ENCODE measurements around the gene GALNT7.

The GALNT7 gene

DNA sequence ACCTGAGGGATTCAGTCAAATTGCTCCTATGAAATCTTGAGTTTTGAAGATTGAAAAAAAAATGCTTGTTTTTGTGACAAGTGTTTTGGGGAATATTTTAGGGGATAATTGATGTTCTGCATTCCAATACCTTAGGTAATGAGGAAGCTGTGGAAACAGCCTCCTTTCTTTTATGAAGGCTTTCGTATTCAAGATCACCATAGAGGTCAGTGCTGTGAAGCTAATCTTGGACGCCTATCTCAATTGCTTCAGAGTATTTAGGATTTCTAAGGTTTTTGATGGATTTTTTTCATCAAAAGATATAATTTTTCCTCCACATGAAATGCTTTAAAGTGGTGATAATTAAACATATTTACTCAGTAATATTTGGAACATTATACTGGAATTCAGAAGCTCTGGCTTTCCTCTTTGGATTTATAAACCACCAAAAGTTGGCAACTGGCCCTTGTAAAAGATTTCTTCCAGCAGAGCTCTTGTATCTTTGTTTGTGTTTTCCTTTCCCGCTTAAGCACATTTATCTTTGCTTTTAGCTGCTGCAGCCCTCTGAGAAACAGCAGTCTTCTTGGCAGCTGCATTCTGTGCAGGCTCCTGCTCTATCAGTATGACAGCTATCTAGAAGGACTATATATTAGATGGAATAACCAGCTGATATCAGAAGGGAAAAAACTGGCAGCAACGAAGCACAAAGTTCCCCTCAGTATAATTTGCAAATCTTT, 101.9 kb downstream of the GALNT7 start:
- no peak for DNase-seq

DNA sequence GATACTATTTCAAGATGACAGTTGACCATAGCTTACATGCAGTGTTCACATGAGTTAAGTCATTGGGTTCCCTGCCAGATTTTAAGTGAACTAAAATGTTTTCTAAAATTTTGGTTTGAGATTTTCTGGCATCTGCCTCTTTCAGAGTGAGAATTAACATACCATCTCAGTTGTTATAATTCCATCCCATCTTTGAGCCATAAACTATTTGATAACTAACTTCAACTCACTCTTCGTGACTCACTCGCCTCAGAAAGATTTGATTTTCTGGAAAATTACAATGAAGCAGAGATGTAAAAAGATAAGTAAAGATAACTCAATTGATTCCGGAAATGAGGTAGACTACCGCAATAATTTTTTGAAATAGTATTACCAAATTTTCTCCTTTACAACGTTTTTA, 103.7 kb downstream of the GALNT7 start:
- no peak for DNase-seq

DNA sequence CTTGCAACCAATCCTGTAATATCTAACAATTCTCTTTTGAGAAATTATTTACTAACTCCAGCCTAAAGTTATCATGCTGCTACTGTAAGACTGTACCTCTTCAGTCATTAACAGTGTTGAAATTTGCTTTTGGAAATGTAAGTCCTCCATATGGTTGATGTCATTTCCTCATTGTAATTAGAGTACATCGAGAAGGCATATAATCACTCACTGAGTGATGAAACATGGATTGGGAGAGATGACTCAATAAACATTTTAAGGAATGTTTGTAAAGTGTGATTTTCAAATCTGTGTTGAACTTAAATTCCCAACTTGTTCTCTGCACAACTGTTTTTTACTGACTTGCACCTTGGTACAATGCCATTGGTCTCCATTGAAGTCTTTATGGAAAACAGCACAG, 104.4 kb downstream of the GALNT7 start:
- peak; percentile 33 for DNase-seq

DNA sequence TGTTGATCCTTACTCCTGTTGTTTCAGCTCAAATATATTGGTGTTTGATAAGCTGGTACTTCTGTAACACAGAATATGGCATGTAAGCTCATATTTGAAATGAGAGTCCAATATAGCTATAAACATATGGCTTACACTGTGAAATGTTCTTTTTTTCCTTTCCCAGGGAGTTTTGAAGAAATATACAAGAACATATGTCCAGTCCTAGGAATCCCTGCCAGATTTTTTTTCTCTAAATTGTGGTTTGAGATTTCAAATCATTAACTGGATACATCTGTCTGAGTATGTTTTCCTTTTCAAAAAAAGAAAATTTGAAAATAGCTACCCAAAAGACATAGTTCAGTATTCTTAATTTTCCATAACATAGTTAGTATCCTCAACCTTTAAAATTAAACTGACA, 105.3 kb downstream of the GALNT7 start:
- DNase-seq, result no peak

DNA sequence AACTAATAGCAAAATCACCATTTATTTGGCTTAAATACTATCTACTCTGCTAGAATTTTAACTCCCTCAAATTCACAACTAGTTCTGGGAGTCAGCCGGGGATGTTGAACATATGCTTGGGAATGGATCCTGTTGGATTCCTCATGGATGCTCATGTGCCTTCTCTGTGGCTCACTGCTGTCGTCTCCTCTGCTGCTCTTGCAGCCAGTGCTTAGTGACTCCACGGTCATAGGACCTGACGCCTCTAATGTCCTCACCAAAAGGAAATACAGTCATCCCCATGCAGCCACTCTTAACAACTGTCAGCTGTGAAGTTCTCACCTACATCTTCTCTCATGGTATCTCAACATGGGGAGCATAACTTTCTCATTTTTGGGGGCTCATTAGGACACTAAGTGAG, 106.1 kb downstream of the GALNT7 start:
- DNase-seq, result no peak

DNA sequence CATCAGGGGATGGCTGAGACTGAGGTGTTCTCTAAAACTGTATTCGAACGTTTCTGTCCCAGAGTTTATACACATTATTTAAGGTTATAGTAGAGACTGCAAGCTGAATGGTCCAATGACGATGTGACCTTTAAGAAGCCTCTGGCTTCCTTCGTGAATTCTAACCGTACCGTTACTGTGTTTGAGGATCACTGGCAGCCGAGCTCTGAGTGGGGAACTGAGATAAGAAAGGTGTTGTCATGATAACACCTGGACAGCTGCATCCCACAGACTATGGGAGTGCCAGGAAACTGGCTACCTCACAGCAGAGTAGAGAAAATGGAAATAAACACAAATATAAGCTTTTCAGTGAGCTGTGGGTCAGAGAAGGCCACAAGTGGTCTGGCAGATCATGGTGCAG, 106.5 kb downstream of the GALNT7 start:
- DNase-seq, result no peak

DNA sequence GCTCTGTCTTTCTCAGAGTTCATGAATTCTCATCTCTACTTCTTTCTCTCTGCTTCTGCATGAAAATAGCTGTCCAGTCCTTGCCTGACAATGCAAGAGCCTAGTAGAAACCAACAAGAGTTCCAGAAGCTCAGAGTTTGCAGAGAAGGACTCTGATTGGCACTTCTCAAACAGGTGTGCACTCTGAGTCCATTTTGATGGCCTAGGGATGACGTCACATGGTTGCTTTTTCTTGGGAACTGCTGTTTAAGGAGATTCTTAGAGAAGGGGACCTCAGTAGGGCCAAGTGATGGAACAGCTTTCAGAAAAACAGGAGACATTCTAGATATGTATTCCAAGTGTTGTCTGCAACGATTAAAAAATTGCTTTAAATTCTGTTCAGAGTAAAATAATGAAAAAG, 108.7 kb downstream of the GALNT7 start:
- no peak for DNase-seq

DNA sequence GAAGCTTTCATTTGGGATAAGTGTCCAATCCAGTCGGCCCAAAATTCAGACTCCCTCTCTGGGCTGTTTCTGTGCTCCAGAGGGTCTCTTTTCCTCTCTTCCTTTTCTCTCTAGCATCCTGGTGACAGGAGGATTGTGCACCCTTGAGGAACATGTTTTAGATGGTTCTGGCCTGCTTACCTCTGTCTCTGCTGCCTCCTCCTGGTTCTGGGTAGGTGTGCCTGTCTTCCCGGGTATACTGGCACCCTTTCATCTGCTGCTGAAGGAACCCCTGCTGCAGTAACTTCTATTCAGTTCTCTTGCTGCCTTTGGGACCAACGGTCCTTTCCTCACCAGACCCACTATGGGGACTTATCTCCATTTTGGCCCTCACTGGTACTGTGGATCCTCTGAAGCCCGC, 112.4 kb downstream of the GALNT7 start:
- no peak for DNase-seq

DNA sequence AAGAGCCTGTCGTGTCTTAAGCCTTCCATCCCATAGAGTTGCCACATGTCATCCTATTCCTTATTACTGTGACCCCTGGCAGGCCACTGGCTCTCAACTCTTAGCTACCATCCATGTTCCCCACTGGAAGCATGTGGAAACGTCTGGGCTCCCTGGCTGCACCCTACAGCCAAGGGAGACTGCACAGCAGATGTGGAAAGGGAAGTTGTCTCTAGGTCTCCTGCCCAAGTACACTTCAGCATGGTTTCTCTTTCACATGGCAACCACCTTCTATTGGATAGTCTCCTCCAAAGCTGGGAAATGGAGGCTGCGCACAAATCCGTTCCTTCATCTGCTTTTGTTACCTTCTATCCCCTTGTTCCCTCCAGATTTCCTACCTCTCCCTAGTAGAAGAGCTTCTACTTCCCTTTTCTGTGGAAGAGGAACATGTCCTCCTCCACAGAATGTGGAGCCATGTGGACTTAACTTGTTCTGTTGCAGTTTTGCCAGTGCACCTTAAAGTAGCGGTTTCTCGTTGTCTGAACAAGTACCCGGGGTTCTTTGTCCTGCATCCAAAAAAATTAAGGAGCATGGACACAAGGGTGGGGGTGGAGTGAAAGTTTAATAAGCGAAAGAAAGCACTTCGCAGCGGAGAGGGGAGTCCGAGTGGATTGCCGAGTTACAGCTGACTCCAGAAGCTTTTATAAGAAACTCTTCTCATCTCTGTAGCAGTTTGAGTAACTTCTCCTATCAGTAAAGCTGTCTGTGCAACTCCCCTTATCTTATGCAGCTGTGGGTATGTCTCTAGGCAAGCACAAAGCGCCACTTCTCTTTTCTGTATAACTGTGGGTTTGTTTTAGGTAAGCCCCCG, 113.0 kb downstream of the GALNT7 start:
- DNase-seq, result peak; percentile 16

DNA sequence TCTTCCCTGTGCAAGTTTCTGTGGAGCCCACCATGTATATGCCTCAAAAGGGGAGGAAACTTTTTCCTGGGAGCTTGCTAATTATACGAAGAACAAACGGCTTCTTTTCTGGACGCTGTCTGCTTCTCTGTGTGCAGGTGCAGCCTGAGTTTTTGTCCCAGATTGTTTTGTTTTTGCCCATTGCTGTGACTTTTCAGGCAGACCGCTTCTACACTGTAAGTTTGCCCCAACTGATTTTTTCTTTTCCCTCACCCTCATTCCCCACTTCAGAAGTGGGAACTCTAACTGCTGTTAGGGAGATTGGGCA, 113.6 kb downstream of the GALNT7 start:
- DNase-seq, result no peak

DNA sequence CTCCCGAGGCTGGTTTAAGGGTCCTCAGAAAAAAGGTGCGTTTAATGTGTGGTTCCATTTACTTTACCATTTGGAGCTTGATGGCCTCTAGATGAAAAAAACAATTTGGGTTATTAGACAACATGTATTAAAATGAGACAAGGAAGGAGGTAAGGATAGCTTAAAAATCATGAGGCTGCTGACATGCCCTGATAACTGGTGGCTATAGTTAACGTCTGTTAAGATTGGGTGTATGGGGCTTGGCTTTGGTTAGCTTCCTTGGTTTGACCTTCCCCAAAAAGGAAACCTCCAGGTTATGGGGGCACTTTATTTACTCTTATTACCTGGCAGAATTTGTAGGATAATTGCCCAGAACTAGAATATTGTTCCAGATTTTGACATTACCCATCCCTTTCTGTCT, 114.0 kb downstream of the GALNT7 start:
- no peak for DNase-seq

DNA sequence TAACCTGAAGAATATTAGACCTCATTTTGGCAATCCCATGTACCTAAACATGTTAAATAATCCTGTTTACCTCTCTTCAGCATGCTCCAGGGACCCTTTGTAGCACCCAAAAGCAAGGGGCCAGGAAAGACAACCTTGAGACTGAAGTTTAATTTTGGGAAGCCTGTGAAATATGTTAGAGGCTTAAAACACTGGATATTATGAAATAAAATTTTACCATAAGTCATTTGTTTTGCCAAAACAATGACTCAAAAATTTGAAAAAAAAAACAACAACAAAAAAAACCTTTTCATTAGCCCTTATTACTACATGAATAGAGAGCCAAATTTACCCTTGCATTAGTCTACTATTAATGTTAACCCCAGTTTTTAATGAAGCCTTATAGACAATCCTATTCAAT, 115.9 kb downstream of the GALNT7 start:
- DNase-seq, result no peak

DNA sequence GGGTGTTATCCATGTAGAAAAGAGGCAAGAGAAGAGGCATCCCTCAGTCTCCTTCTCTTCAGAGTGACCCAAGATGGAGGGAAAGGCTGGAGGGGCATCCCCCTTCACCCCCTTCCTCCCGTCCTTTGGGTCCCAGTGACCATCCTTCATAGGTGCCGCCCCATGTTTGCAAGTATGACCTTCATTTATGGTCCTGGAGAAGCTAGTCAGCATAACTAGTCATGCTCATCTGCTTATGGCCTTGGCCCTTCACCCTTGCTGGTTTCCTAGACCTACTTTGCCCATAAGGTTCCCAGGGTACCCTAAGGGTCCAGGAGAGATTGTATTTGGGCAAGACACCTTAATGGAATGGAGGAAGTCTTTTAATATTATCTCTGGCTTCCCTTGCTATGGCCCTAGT, 118.9 kb downstream of the GALNT7 start:
- no peak for DNase-seq

DNA sequence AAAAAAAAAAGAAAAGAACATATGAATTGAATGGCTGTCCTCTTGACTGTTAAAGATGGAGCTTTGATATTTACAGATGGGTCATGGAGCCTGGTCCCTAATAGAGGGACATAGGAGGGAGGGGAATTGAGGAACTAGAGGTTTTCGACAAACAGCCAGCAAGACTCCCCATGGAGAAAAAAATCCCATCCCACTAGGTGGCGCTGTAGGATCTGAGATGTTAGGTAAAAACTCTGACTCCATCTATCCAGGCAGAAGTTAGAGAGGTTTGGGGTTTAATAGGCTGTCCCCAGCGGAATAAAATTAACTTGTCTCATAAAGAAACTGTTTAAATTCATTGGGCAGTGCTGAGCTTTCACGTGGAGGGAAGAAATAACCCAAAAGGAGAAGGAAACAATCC, 119.7 kb downstream of the GALNT7 start:
- DNase-seq, result peak; percentile 83

DNA sequence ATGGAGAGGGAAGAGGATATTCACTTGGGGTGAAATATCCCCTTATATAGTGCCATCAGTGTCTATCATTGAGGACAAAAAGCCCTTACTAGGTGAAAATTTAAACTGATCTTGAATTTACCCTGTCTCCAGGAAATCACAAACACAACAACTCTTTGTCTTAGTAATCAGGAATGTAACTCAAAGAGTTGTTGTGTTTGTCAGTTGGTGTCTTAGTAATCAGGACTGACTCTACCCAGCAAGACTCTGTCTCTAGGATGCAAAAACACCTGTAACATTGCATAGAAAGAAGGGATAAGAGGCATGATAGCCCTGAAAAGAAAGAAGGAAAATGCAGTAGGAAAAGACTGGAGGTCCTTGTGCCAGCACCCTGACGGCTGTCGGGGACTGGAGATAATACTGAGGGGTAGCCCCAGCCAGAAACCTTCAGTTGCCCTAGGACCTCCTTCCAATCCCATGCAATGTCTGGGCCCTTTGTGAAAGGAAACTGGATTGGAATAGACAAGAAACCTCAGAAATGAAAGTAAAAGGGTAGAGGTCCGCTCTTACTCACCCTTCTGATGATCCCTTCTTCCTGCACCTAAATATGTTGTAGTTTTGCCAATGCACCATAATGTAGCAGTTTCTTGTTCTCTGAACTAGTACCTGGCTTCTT, 120.2 kb downstream of the GALNT7 start:
- peak; percentile 26 for DNase-seq

DNA sequence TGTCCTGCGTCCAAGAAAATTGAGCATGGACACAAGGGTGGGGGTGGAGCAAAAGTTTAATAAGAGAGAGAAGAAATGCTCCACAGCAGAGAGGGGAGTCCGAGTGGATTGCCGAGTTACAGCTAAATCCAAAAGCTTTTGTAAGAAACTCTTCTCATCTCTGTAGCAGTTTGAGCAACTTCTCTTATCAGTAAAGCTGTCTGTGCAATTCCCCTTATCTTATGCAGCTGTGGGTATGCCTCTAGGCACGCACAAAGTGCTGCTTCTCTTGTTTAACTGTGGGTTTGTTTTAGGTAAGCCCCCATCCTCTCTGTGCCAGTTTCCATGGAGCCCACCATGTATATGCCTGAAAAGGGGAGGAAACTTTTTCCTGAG, 120.7 kb downstream of the GALNT7 start:
- no peak for DNase-seq

DNA sequence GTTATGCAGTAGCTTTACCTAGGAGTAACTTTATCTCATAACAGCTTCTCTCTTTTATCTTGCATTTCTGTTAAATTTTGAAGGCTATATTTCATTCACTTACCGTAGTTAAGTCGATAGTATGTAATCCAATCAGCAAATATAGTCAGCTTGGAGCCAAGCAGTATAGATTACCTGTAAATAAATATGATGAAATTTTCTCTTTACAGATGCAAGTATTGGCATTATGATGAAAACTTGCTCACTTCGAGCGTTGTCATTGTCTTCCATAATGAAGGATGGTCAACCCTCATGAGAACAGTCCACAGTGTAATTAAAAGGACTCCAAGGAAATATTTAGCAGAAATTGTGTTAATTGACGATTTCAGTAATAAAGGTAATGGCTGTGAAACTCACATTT, 123.3 kb downstream of the GALNT7 start:
- DNase-seq, result no peak

DNA sequence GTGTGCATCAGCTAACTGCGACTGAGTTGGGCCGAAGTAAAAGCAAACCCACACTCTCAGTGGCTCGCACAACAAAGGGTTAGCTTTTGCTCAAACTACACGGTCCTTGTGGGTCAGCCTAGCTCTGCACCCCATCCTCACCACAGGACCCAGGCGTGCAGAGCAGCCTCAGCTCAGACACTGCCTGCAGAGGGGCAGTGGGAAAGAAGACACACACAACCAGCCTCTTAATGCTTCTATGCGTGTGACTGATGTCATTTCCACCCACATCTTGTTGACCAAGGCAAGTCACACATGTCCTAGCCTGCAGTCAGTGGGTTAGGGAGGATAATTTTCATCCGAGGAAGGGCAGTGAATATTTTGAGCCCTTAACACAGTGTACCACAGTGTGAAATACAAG, 125.1 kb downstream of the GALNT7 start:
- DNase-seq, result no peak

DNA sequence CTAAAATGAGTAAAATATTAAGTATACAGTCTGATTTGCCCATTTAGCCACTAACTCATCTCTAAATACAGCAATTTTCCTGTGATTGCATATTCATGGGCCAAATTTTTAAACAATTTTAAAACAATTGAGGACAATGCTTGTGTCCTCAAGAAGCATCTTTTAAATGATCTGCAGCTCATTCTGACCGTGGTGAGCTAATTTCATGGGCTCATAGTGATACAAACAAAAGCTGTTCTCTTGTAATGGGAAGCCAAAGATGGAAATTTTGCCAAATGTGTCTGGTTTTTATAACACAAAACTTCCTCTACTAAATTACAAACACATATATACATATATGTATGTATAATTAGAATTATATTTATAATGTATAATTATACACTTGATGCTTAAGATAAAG, 125.8 kb downstream of the GALNT7 start:
- DNase-seq, result no peak

DNA sequence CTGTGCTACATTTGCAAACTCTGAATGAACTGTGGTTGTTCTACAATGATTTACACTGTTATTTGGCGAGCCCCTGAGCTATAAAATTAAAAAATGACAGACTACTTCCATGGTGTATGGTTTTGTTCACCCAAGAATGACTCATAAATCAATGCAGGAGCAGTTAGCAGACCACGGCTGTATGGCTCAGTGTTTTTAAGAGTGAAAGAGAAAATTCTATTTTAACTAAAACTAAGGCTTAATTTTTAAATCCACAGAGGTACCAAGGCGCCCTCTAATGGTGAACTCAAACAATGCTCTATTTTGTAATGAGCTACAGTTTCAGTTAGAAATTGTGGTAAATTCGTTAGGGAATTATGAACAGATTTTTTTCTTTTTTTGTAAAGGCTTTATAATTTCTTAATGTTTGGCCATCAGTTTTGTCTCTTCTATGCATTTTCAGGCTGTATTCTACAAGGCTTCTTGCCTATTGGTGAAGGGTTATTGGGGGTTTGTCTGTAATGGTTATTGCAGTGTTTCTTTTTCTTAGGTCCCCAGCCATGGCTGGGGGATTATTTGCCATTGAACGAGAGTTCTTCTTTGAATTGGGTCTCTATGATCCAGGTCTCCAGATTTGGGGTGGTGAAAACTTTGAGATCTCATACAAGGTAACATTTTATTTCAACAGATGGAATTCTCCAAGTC, 133.0 kb downstream of the GALNT7 start:
- DNase-seq, result peak; percentile 61

DNA sequence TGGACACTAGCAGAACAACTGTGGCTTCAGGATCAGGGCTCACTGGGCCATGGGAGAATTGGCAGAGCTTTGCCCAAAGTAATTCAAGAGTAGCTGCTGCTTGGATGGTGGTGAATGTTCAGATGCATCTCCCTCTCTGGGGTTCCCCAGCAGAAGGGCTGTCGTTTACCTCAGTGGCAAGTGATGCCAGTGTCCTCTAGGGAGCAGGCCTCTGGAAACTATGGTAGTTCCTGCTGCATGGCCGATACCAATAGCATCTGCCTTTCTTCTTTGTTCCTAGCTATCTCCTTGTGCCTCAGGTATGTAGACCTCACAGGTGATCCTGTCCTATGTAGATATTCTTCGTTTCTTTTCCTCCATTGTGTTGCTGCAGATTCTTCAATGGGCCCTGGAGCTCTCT, 139.2 kb downstream of the GALNT7 start:
- no peak for DNase-seq

DNA sequence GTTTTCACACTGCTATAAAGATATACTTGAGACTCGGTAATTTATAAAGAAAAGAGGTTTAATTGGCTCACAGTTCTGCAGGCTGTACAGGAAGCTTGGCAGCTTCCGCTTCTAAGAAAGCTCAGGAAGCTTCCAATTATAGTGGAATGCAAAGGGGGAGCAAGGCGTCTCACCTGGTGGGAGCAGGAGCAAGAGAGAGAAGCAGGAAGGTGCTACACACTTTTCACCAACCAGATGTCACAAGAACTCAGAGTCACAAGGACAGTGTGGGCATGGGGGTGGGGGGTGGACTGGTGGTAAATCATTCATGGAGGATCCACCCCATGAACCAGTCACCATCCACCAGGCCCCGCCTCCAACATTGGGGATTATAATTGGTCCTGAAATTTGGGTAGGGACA, 142.8 kb downstream of the GALNT7 start:
- no peak for DNase-seq

DNA sequence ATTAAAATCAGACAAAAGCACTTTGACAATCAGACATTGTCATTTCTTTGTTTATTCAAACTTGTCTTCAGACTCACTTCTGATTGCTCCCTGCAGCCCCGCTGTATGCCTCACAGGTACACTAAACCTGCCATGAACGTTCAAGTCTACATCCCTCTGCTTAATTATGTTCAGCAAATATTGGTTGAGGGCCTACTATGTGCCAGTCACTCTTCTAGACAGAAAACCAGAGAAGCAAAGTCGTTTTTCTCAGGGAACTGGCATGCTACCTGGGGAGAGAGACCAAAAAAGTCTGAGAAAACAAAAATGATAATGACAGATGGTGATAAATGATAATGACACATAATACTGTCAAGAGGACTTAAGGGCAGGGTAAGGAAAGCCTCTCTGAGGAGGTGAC, 146.1 kb downstream of the GALNT7 start:
- no peak for DNase-seq

DNA sequence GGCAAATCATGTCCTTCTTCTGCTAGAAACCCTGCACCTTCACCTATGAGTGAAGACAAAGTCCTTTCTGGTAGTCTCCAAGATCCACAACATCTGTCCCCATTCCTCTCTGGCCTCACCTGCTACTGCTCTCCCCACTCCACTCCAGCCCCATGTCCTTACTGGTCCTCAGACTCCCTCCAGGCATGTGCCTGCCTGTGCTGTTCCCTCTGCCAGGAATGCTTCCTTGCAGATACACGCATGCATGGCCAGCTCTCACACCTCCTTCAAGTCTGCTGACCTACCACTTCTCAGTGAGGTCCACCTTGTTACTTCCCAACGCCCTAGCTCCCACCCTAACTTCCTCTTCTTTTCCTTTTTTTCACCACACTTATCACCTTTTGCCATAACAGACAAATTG, 147.4 kb downstream of the GALNT7 start:
- DNase-seq, result no peak

Measured in suppressor macrophage treated with lipopolysaccharide for 4 hours (primary cell).